A549 (cell line): ENCODE data around the gene BOC. TPM values are rescaled to one million over a fixed set of nuclear protein-coding genes. Genes with fewer than 3 reads are reported as not detected.

Experiments
- ATAC-seq, 2 experiments: fragments of 200-7000 bp in 1 of 2; fragments of >200 bp in 1 of 2; cut with Nextera tagmentation in 1 of 2; cut with Tn5 transposase in 1 of 2; 3 replicates each; pipeline versions ENCODE4 v1.8.0 to v1.9.1; 2018 to 2020; ENCODE audit warnings: mild to moderate bottlenecking in 1 of 2, moderate library complexity in 1 of 2
- CTCF ChIA-PET: fragments of 300-600 bp; sonication (Branson Sonifier 250); formaldehyde crosslinking; extraction: SDS; loops from one replicate; lab custom pipeline; 2021; ENCODE audit warnings: antibody characterized with exemption, inconsistent platforms; lab: Yijun Ruan, JAX
- POLR2A ChIA-PET: fragments of 350-600 bp; formaldehyde crosslinking; extraction: SDS; loops from one replicate; lab custom pipeline; 2021; ENCODE audit warnings: antibody characterized with exemption, inconsistent platforms; lab: Yijun Ruan, JAX
- DNase-seq, 2 experiments: peaks; one replicate each; pipeline versions ENCODE4 v3.0.0 to v3.0.0-alpha.2; 2011 to 2016; ENCODE audit warnings: low read depth in 1 of 2, low spot score in 1 of 2
- FAIRE-seq: peaks from 2 replicates; lab custom pipeline; 2011; peaks lifted over from hg19 to GRCh38; lab: Jason Lieb, UNC
- H3K27ac ChIP-seq, 2 experiments: fragments of >200 bp; sonication (Bioruptor Twin); formaldehyde crosslinking; 3 replicates each; pipeline ENCODE4 v1.5.1; 2016 to 2017
- H3K4me1 ChIP-seq: fragments of >200 bp; sonication (Bioruptor Twin); formaldehyde crosslinking; 3 replicates; pipeline ENCODE4 v1.6.1; 2016
- H3K4me2 ChIP-seq: fragments of >200 bp; sonication (Bioruptor Twin); formaldehyde crosslinking; 3 replicates; pipeline ENCODE4 v1.6.1; 2016
- H3K4me3 ChIP-seq: fragments of >200 bp; sonication (Bioruptor Twin); formaldehyde crosslinking; 3 replicates; pipeline ENCODE4 v1.5.1; 2016
- H3K9me3 ChIP-seq: fragments of >200 bp; sonication (Bioruptor Twin); formaldehyde crosslinking; 3 replicates; pipeline ENCODE4 v1.6.1; 2016
- ATOH8 ChIP-seq: fragments of 250-450 bp; sonication (Bioruptor Pico); IDR thresholded peaks from 2 replicates; pipeline ENCODE4 v1.5.0; 2020; ENCODE audit warnings: low read depth, mild to moderate bottlenecking, moderate library complexity
- BHLHE40 ChIP-seq: IDR thresholded peaks from 2 replicates; pipeline ENCODE4 v1.6.1; 2012; ENCODE audit warnings: low read depth, low read length, inconsistent platforms
- CHD2 ChIP-seq: fragments of 150-350 bp; IDR thresholded peaks from 2 replicates; pipeline ENCODE4 v1.6.1; 2014; ENCODE audit warnings: low read length; ENCODE audit not compliant: partially characterized antibody
- CTCF ChIP-seq: fragments of >200 bp; sonication (Bioruptor Twin); formaldehyde crosslinking; IDR thresholded peaks from 3 replicates; pipeline ENCODE4 v1.5.1; 2016
- EHMT2 ChIP-seq: fragments of 200-600 bp; sonication (generic); IDR thresholded peaks from 2 replicates; pipeline ENCODE4 v1.6.1; 2016; ENCODE audit warnings: antibody characterized with exemption, low read depth, mild to moderate bottlenecking, moderate library complexity
- ESRRA ChIP-seq: fragments of 150-350 bp; IDR thresholded peaks from 2 replicates; pipeline ENCODE4 v1.6.1; 2014; ENCODE audit warnings: mild to moderate bottlenecking, low read length, borderline replicate concordance
- HOXB13 ChIP-seq: fragments of 250-450 bp; sonication (Bioruptor Pico); IDR thresholded peaks from 2 replicates; pipeline ENCODE4 v1.5.0; 2020; ENCODE audit warnings: low read depth, mild to moderate bottlenecking, moderate library complexity
- HOXB5 ChIP-seq: fragments of 250-450 bp; sonication (Bioruptor Pico); IDR thresholded peaks from 2 replicates; pipeline ENCODE4 v1.5.0; 2020; ENCODE audit warnings: mild to moderate bottlenecking, moderate library complexity
- KDM1A ChIP-seq: fragments of 200-600 bp; sonication (generic); IDR thresholded peaks from 2 replicates; pipeline ENCODE4 v1.6.1; 2016; ENCODE audit warnings: low read depth, mild to moderate bottlenecking
- KDM5A ChIP-seq: fragments of 200-600 bp; sonication (generic); IDR thresholded peaks from 2 replicates; pipeline ENCODE4 v1.6.1; 2016; ENCODE audit warnings: antibody characterized with exemption, mild to moderate bottlenecking
- NR3C1 ChIP-seq: fragments of >200 bp; sonication (Bioruptor Twin); formaldehyde crosslinking; IDR thresholded peaks from 3 replicates; pipeline ENCODE4 v1.6.1; 2017
- PHF8 ChIP-seq: fragments of 200-600 bp; sonication (generic); IDR thresholded peaks from 2 replicates; pipeline ENCODE4 v1.6.1; 2016; ENCODE audit warnings: low read depth, mild to moderate bottlenecking, antibody characterized with exemption, moderate library complexity, borderline replicate concordance
- RAD21 ChIP-seq, 2 experiments: fragments of >200 bp in 1 of 2; sonication (Bioruptor Twin) in 1 of 2; formaldehyde crosslinking in 1 of 2; IDR thresholded peaks in 1 of 2; conservative IDR thresholded peaks in 1 of 2; 2 replicates in 1 of 2; 3 replicates in 1 of 2; pipeline ENCODE4 v1.6.1; 2012 to 2018; ENCODE audit warnings: inconsistent platforms in 1 of 2
- RCOR1 ChIP-seq: fragments of 150-350 bp; IDR thresholded peaks from 2 replicates; pipeline ENCODE4 v1.6.1; 2014; ENCODE audit warnings: antibody characterized with exemption, low read length, low read depth
- RFX5 ChIP-seq: fragments of 450-650 bp; IDR thresholded peaks from 2 replicates; pipeline ENCODE4 v1.7.1; 2014; ENCODE audit warnings: antibody characterized with exemption, mild to moderate bottlenecking, moderate library complexity
- RNF2 ChIP-seq: fragments of 200-600 bp; sonication (generic); IDR thresholded peaks from 2 replicates; pipeline ENCODE4 v1.6.1; 2016; ENCODE audit warnings: low read depth, mild to moderate bottlenecking, antibody characterized with exemption, moderate library complexity, borderline replicate concordance
- SMC3 ChIP-seq: fragments of >200 bp; sonication (Bioruptor Twin); formaldehyde crosslinking; IDR thresholded peaks from 3 replicates; pipeline ENCODE4 v1.6.1; 2018; ENCODE audit warnings: inconsistent platforms
- SREBF2 ChIP-seq: fragments of 450-650 bp; IDR thresholded peaks from 2 replicates; pipeline ENCODE4 v1.6.1; 2014; ENCODE audit warnings: mild to moderate bottlenecking, moderate library complexity
- TFCP2L1 ChIP-seq: fragments of 250-450 bp; sonication (Bioruptor Pico); IDR thresholded peaks from 2 replicates; pipeline ENCODE4 v1.5.0; 2021; ENCODE audit warnings: mild to moderate bottlenecking
- TP53 ChIP-seq: fragments of 250-450 bp; sonication (Bioruptor Pico); IDR thresholded peaks from 2 replicates; pipeline ENCODE4 v1.5.0; 2021; ENCODE audit warnings: mild to moderate bottlenecking, moderate library complexity
- ZC3H11A ChIP-seq: fragments of 450-650 bp; IDR thresholded peaks from 2 replicates; pipeline ENCODE4 v1.6.1; 2014; ENCODE audit warnings: antibody characterized with exemption, mild to moderate bottlenecking
- ZNF302 ChIP-seq: fragments of 250-450 bp; sonication (Bioruptor Pico); IDR thresholded peaks from 2 replicates; pipeline ENCODE4 v1.9.0; 2021; ENCODE audit warnings: inconsistent platforms, mild to moderate bottlenecking, moderate library complexity
- WGBS: methylation state at CpG from one replicate; pipeline ENCODE4 v1.1.6; 2017; ENCODE audit errors: missing lambda C conversion rate; 5-methylcytosine and 5-hydroxymethylcytosine counted together
- polyA plus RNA-seq, 4 experiments: library from polyadenylated mRNA; depleted of rRNA in 3 of 4; stranded (reverse); fragments of >200 nt; fragmentation: RNase III in 1 of 4; extraction: RNeasy Plus Mini Kit Qiagen cat#74134 plus additional on column Dnase treatment in 1 of 4; gene quantifications; 2 replicates in 3 of 4; 3 replicates in 1 of 4; pipeline ENCODE4 v1.2.3, GENCODE V29; 2011 to 2017
- TF ChIP-seq, protein P1 (sequence below): IDR thresholded peaks from 2 replicates; pipeline ENCODE4 v1.6.1; 2012
- TF ChIP-seq, protein P2 (sequence below): fragments of 200-600 bp; sonication (generic); IDR thresholded peaks from 2 replicates; pipeline ENCODE4 v1.6.1; 2016; ENCODE audit warnings: antibody characterized with exemption, mild to moderate bottlenecking, moderate library complexity
- TF ChIP-seq, protein P3 (sequence below): fragments of 250-450 bp; sonication (Bioruptor Pico); IDR thresholded peaks from 2 replicates; pipeline ENCODE4 v1.5.0; 2021; ENCODE audit warnings: mild to moderate bottlenecking, moderate library complexity, borderline replicate concordance
- TF ChIP-seq, protein P4 (sequence below): IDR thresholded peaks from 2 replicates; pipeline ENCODE4 v1.6.1; 2012; ENCODE audit warnings: low read depth, borderline replicate concordance

The BOC gene
- polyA plus RNA-seq, 2 of the 4 experiments (the other 2 are of a cell fraction): 4.0 TPM

GRCh38 chr3:113255854-113256615, 44.7 kb downstream of the BOC start:
- WGBS: 81% methylated on average over 7 of the region's 7 CpGs
- ChIA-PET POLR2A (no interaction called here), CTCF (interaction anchor here (0.7 to 1.9 kb wide), 9 partner anchors 14 to 221 kb away, joined by 3 to 5 read pairs (median 3); no protein-coding TSS in a partner anchor)
- no peaks in the 10 kb centered on the region for H3K4me1 ChIP-seq
- no peak for ATAC-seq
- no peak overlapping the region for H3K4me2 ChIP-seq
- TF ChIP-seq KDM1A (no peak), SMC3 (no peak), HOXB5 (CRISPR knock-in tag) (no peak), CTCF (no peak), KDM5A (no peak), ZC3H11A (no peak), CHD2 (no peak), RAD21 (conservative IDR thresholded peaks at IDR 0.05 in 1 of 2, IDR thresholded peaks at IDR 0.05 in 1 of 2) (no peak), ESRRA (no peak), HOXB13 (CRISPR knock-in tag) (no peak)
- TF ChIP-seq, protein P1, sequence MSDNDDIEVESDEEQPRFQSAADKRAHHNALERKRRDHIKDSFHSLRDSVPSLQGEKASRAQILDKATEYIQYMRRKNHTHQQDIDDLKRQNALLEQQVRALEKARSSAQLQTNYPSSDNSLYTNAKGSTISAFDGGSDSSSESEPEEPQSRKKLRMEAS: no peak
- TF ChIP-seq, protein P2, sequence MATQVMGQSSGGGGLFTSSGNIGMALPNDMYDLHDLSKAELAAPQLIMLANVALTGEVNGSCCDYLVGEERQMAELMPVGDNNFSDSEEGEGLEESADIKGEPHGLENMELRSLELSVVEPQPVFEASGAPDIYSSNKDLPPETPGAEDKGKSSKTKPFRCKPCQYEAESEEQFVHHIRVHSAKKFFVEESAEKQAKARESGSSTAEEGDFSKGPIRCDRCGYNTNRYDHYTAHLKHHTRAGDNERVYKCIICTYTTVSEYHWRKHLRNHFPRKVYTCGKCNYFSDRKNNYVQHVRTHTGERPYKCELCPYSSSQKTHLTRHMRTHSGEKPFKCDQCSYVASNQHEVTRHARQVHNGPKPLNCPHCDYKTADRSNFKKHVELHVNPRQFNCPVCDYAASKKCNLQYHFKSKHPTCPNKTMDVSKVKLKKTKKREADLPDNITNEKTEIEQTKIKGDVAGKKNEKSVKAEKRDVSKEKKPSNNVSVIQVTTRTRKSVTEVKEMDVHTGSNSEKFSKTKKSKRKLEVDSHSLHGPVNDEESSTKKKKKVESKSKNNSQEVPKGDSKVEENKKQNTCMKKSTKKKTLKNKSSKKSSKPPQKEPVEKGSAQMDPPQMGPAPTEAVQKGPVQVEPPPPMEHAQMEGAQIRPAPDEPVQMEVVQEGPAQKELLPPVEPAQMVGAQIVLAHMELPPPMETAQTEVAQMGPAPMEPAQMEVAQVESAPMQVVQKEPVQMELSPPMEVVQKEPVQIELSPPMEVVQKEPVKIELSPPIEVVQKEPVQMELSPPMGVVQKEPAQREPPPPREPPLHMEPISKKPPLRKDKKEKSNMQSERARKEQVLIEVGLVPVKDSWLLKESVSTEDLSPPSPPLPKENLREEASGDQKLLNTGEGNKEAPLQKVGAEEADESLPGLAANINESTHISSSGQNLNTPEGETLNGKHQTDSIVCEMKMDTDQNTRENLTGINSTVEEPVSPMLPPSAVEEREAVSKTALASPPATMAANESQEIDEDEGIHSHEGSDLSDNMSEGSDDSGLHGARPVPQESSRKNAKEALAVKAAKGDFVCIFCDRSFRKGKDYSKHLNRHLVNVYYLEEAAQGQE: no peak
- FAIRE-seq: no peak
- DNase-seq: no peak
- H3K4me3 ChIP-seq: no peak overlapping the region
- no peaks in the 10 kb centered on the region for H3K9me3 ChIP-seq
- H3K27ac ChIP-seq: no peak overlapping the region

DNA sequence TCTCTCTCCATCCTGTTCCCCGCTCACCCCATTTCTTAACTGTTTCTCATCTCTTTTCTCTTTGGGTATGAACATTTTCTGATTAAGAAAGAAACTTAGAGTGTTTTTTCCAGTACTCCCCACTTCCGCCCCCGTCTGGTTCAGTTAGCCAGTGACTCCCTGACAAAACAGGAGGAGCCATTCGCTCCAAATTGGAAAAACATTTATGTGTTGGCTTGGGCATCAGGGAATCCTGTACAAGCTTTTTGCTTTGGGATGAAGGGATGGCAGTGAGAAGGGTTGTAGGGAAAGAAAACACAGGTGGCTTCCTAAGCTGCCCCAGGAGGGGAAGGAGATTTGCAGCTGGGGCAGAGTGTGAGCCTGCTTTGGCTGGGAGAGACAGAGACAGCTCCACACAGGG, 47.0 kb downstream of the BOC start:
- no peak for ATAC-seq
- ChIA-PET CTCF (interaction anchor here (0.9 to 2.4 kb wide), 3 partner anchors 11 to 122 kb away, joined by 3 to 7 read pairs (median 3); no protein-coding TSS in a partner anchor), POLR2A (interaction anchor here (0.6 kb wide), 1 partner anchor 495 kb away, joined by 5 read pairs; no protein-coding TSS in a partner anchor)
- Histone ChIP-seq H3K27ac (no peak overlapping the region), H3K4me2 (no peak overlapping the region), H3K9me3 (no peaks in the 10 kb centered on the region), H3K4me1 (no peaks in the 10 kb centered on the region), H3K4me3 (no peak overlapping the region)
- TF ChIP-seq RFX5 (no peak), PHF8 (no peak), ZNF302 (CRISPR knock-in tag) (no peak), ATOH8 (CRISPR knock-in tag) (no peak), EHMT2 (no peak), SREBF2 (no peak), KDM5A (no peak), BHLHE40 (no peak), TP53 (CRISPR knock-in tag) (no peak), NR3C1 (no peak), RNF2 (no peak), TFCP2L1 (CRISPR knock-in tag) (no peak), RCOR1 (no peak)
- TF ChIP-seq, protein P3, sequence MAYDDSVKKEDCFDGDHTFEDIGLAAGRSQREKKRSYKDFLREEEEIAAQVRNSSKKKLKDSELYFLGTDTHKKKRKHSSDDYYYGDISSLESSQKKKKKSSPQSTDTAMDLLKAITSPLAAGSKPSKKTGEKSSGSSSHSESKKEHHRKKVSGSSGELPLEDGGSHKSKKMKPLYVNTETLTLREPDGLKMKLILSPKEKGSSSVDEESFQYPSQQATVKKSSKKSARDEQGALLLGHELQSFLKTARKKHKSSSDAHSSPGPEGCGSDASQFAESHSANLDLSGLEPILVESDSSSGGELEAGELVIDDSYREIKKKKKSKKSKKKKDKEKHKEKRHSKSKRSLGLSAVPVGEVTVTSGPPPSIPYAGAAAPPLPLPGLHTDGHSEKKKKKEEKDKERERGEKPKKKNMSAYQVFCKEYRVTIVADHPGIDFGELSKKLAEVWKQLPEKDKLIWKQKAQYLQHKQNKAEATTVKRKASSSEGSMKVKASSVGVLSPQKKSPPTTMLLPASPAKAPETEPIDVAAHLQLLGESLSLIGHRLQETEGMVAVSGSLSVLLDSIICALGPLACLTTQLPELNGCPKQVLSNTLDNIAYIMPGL (CRISPR knock-in tag): no peak
- TF ChIP-seq, protein P4, sequence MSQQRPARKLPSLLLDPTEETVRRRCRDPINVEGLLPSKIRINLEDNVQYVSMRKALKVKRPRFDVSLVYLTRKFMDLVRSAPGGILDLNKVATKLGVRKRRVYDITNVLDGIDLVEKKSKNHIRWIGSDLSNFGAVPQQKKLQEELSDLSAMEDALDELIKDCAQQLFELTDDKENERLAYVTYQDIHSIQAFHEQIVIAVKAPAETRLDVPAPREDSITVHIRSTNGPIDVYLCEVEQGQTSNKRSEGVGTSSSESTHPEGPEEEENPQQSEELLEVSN: no peak
- no peak for DNase-seq
- WGBS: 85% methylated on average over 4 of the region's 4 CpGs
- no peak for FAIRE-seq
